ENCODE measurements around the gene NAALADL2. TPM values are rescaled to one million over a fixed set of nuclear protein-coding genes. Genes with fewer than 3 reads are reported as not detected.

NAALADL2 gene
- total RNA-seq, 1 experiment from 2014 or later, result 1.6 TPM

- H3K4me2 ChIP-seq (ENCODE audit: insufficient read depth, insufficient read length, low read length), result no peak overlapping the region
- H4K5ac ChIP-seq (ENCODE audit: insufficient read length, low read depth, low read length), result no peak overlapping the region
- no peaks in the 10 kb centered on the region for H3K79me2 ChIP-seq (ENCODE audit: insufficient read depth, low read length)
- Mint-ChIP-seq H3K4me3 (no peak overlapping the region), H3K9me3 (no peaks in the 10 kb centered on the region), H3K27ac (no peak overlapping the region), H3K36me3 (ENCODE audit: insufficient read depth in 1 of 3, low read depth in 3 of 3) (no peaks in the 10 kb centered on the region), H3K27me3 (ENCODE audit: low read depth) (no peaks in the 10 kb centered on the region), H3K4me1 (peaks cover 15 to 17% of the 10 kb centered on the region in 2 experiments)
- H3K27me3 ChIP-seq (ENCODE audit: insufficient read depth, low read length), result no peaks in the 10 kb centered on the region
- no peak overlapping the region for H3K4ac ChIP-seq (ENCODE audit: low read depth, low read length)
- H3K56ac ChIP-seq (ENCODE audit: insufficient read length, low read depth, low read length), result no peak overlapping the region
- no peak overlapping the region for H4K91ac ChIP-seq (ENCODE audit: insufficient read length, low read depth, low read length)
- H4K8ac ChIP-seq (replicated peaks; ENCODE audit: insufficient read length, low read depth, low read length), result no peak overlapping the region
- no peaks in the 10 kb centered on the region for H4K20me1 ChIP-seq (ENCODE audit: control insufficient read depth, insufficient read depth, insufficient read length)
- H3K9ac ChIP-seq (ENCODE audit: extremely low read depth, insufficient read length, low read length), result no peak overlapping the region
- TF ChIP-seq CTCF (conservative IDR thresholded peaks at IDR 0.05), result no peak
- no peak overlapping the region for H2BK20ac ChIP-seq (ENCODE audit: low read depth, low read length, poor library complexity, severe bottlenecking)
- H3K23me2 ChIP-seq (ENCODE audit: insufficient read length, low read depth, low read length, poor library complexity, severe bottlenecking), result no peaks in the 10 kb centered on the region
- no peak overlapping the region for H3K18ac ChIP-seq (ENCODE audit: insufficient read length, low read depth, low read length)
- H3K9me3 ChIP-seq (ENCODE audit: control insufficient read depth, low read depth, low read length), result no peaks in the 10 kb centered on the region
- no peak overlapping the region for H2AFZ ChIP-seq (ENCODE audit: low read length)
- no peak overlapping the region for H3T11ph ChIP-seq (ENCODE audit: low read length)
- H2BK120ac ChIP-seq (ENCODE audit: low read depth, low read length, poor library complexity, severe bottlenecking), result no peak overlapping the region
- no peak overlapping the region for H2BK12ac ChIP-seq (ENCODE audit: insufficient read length, low read depth, low read length)
- no peak overlapping the region for H2AK5ac ChIP-seq (ENCODE audit: insufficient read length, low read length)
- peaks cover 3% of the 10 kb centered on the region; the same call in 1 of the 2 replicates for H3K4me1 ChIP-seq (ENCODE audit: insufficient read depth, low read length)
- no CpG with 5 or more reads among the region's 1 CpG for WGBS (ENCODE audit: extremely low coverage, insufficient read length, low lambda C conversion rate)
- H2BK15ac ChIP-seq (ENCODE audit: low read depth, low read length), result no peak overlapping the region
- H2BK5ac ChIP-seq (ENCODE audit: insufficient read length, low read length), result no peak overlapping the region
- H3K79me1 ChIP-seq (ENCODE audit: insufficient read depth, low read depth, low read length, poor library complexity, severe bottlenecking), result no peaks in the 10 kb centered on the region
- no peak overlapping the region for H3K23ac ChIP-seq (ENCODE audit: insufficient read length, low read depth, low read length)
- H3K27ac ChIP-seq (ENCODE audit: insufficient read length, low read depth, low read length), result no peak overlapping the region
- DNase-seq, result no peak
- H3K14ac ChIP-seq (ENCODE audit: insufficient read depth, low read length), result no peak overlapping the region
Observed at GRCh38 chr3:175255698-175256097, 396.6 kb downstream of the NAALADL2 start.

Data from H9 (cell line).